ENCODE results near the gene ENPP5.
"Not testable (repeated sequence)": the region's sequence is repeated elsewhere in the genome, so short reads cannot be mapped to it uniquely, and the experiment has no call there.

GRCh38 chr6:46149066-46149465, 21.7 kb downstream of the ENPP5 start:
- not testable (repeated sequence) for TF ChIP-seq CTCF, EZH2 (IDR thresholded peaks at IDR 0.05)
